SK-N-SH (cell line): ENCODE results near the gene MCC. TPM values are rescaled to one million over a fixed set of nuclear protein-coding genes. Genes with fewer than 3 reads are reported as not detected.
A peak's percentile ranks its signal among the peaks of the same experiment; 100 is the strongest.

Experiments used
- CTCF ChIA-PET: fragments of 300-600, 350-600 bp; formaldehyde crosslinking; extraction: SDS; loops from one replicate; lab custom pipeline; 2021; lab: Yijun Ruan, JAX
- POLR2A ChIA-PET: fragments of 350-600 bp; sonication (Branson Sonifier 250); formaldehyde crosslinking; extraction: SDS; loops from one replicate; lab custom pipeline; 2020; ENCODE audit warnings: antibody characterized with exemption, inconsistent platforms; lab: Yijun Ruan, JAX
- DNase-seq: peaks from one replicate; pipeline ENCODE4 v3.0.0; 2012
- H2AFZ ChIP-seq: fragments of 200-600 bp; sonication (generic); 2 replicates; pipeline ENCODE4 v1.8.1; 2016; ENCODE audit warnings: antibody characterized with exemption, mild to moderate bottlenecking, low read depth
- H3F3A ChIP-seq: fragments of 200-600 bp; sonication (generic); replicated peaks from 2 replicates; pipeline ENCODE3; 2016; ENCODE audit warnings: antibody characterized with exemption, mild to moderate bottlenecking; ENCODE audit not compliant: insufficient read depth
- H3K27ac ChIP-seq, 2 experiments: fragments of 200-500 bp in 1 of 2; fragments of 200-600 bp in 1 of 2; sonication (Bioruptor generic) in 1 of 2; sonication (generic), shearing (Covaris generic) in 1 of 2; 2 replicates each; pipeline versions ENCODE4 v1.5.1 to v1.6.1; 2014 to 2016; ENCODE audit warnings: low read depth in 2 of 2, inconsistent platforms in 1 of 2, low read length in 1 of 2, mild to moderate bottlenecking in 1 of 2, mixed read lengths in 1 of 2
- H3K27me3 ChIP-seq: fragments of 200-600 bp; sonication (generic), shearing (Covaris generic); 2 replicates; pipeline ENCODE4 v1.6.1; 2016; ENCODE audit warnings: mixed run types; ENCODE audit not compliant: insufficient read depth
- H3K36me3 ChIP-seq, 2 experiments: fragments of 200-500 bp in 1 of 2; fragments of 200-600 bp in 1 of 2; sonication (Bioruptor generic) in 1 of 2; sonication (generic) in 1 of 2; replicated peaks in 1 of 2; 2 replicates each; pipeline versions ENCODE3 to v1.5.1; 2014 to 2016; ENCODE audit warnings: low read length in 1 of 2, mild to moderate bottlenecking in 1 of 2; ENCODE audit not compliant: insufficient read depth in 2 of 2, control insufficient read depth in 1 of 2
- H3K4me1 ChIP-seq, 2 experiments: fragments of 200-500 bp in 1 of 2; fragments of 200-600 bp in 1 of 2; sonication (Bioruptor generic) in 1 of 2; sonication (generic), shearing (Covaris generic) in 1 of 2; 2 replicates each; pipeline versions ENCODE4 v1.5.1 to v1.6.1; 2014 to 2016; ENCODE audit warnings: low read depth in 1 of 2, low read length in 1 of 2, mixed run types in 1 of 2; ENCODE audit not compliant: insufficient read depth in 2 of 2, control insufficient read depth in 1 of 2
- H3K4me2 ChIP-seq: fragments of 200-600 bp; sonication (generic), shearing (Covaris generic); 2 replicates; pipeline ENCODE4 v1.6.1; 2017; ENCODE audit warnings: mixed run types
- H3K4me3 ChIP-seq, 2 experiments: fragments of 200-500 bp in 1 of 2; fragments of 200-600 bp in 1 of 2; sonication (Bioruptor generic) in 1 of 2; sonication (generic), shearing (Covaris generic) in 1 of 2; 2 replicates each; pipeline versions ENCODE4 v1.5.1 to v1.8.1; 2014 to 2016; ENCODE audit warnings: low read depth in 2 of 2, inconsistent platforms in 1 of 2, low read length in 1 of 2, mild to moderate bottlenecking in 1 of 2, mixed read lengths in 1 of 2, moderate library complexity in 1 of 2
- H3K79me2 ChIP-seq: fragments of 200-600 bp; sonication (generic); 2 replicates; pipeline ENCODE4 v1.8.1; 2017; ENCODE audit warnings: mild to moderate bottlenecking; ENCODE audit not compliant: insufficient read depth
- H3K9ac ChIP-seq: fragments of 200-600 bp; sonication (generic); 2 replicates; pipeline ENCODE4 v1.6.1; 2017; ENCODE audit warnings: mixed run types
- H3K9me2 ChIP-seq: fragments of 200-600 bp; sonication (generic); 2 replicates; pipeline ENCODE4 v1.6.1; 2017; ENCODE audit warnings: mixed run types
- H3K9me3 ChIP-seq: fragments of 200-600 bp; sonication (generic); 2 replicates; pipeline ENCODE4 v1.6.1; 2017; ENCODE audit warnings: mixed run types, mild to moderate bottlenecking, moderate library complexity
- H4K20me1 ChIP-seq: fragments of 200-600 bp; sonication (generic); 2 replicates; pipeline ENCODE4 v1.6.1; 2017; ENCODE audit warnings: mild to moderate bottlenecking, mixed run types; ENCODE audit not compliant: insufficient read depth
- EZH2phosphoT487 ChIP-seq: fragments of 200-600 bp; sonication (generic); IDR thresholded peaks from 2 replicates; pipeline ENCODE4 v1.6.1; 2017; ENCODE audit warnings: low read depth, mixed run types, mild to moderate bottlenecking, antibody characterized with exemption, moderate library complexity, borderline replicate concordance
- FOSL2 ChIP-seq: IDR thresholded peaks from 2 replicates; pipeline ENCODE4 v1.4.0; 2012; ENCODE audit warnings: low read depth, mild to moderate bottlenecking, moderate library complexity, borderline replicate concordance
- FOXJ3 ChIP-seq: sonication (generic); formaldehyde crosslinking; IDR thresholded peaks from 2 replicates; pipeline ENCODE4 v1.5.1; 2020; ENCODE audit warnings: mild to moderate bottlenecking, missing genetic modification reagents
- FOXM1 ChIP-seq: IDR thresholded peaks from 2 replicates; pipeline ENCODE4 v1.4.0; 2012; ENCODE audit warnings: low read depth, mild to moderate bottlenecking
- GABPA ChIP-seq: IDR thresholded peaks from 2 replicates; pipeline ENCODE4 v1.4.0; 2012; ENCODE audit warnings: low read depth, mild to moderate bottlenecking
- NRF1 ChIP-seq: IDR thresholded peaks from 2 replicates; pipeline ENCODE4 v1.6.1; 2012; ENCODE audit warnings: low read depth, mild to moderate bottlenecking, low read length
- RAD21 ChIP-seq: IDR thresholded peaks from 2 replicates; pipeline ENCODE4 v1.6.1; 2012; ENCODE audit warnings: mild to moderate bottlenecking, low read length
- TAF1 ChIP-seq: IDR thresholded peaks from 2 replicates; pipeline ENCODE4 v1.6.1; 2012; ENCODE audit warnings: low read depth, mild to moderate bottlenecking, low read length, moderate library complexity, borderline replicate concordance
- TEAD4 ChIP-seq: IDR thresholded peaks from 2 replicates; pipeline ENCODE4 v1.4.0; 2012; ENCODE audit warnings: mild to moderate bottlenecking, borderline replicate concordance; ENCODE audit not compliant: insufficient read depth
- USF1 ChIP-seq: IDR thresholded peaks from 2 replicates; pipeline ENCODE4 v1.4.0; 2012; ENCODE audit warnings: low read depth, borderline replicate concordance
- YY1 ChIP-seq: IDR thresholded peaks from 2 replicates; pipeline ENCODE4 v1.4.0; 2012; ENCODE audit warnings: low read depth, mild to moderate bottlenecking
- ZBTB33 ChIP-seq: IDR thresholded peaks from 2 replicates; pipeline ENCODE4 v1.4.0; 2012; ENCODE audit warnings: low read depth, borderline replicate concordance
- WGBS: methylation state at CpG from one replicate; pipeline ENCODE4 v1.1.6; 2017; ENCODE audit warnings: low lambda C conversion rate; 5-methylcytosine and 5-hydroxymethylcytosine counted together
- polyA plus RNA-seq, 3 experiments: library from polyadenylated mRNA; depleted of rRNA; stranded (reverse); fragments of >200 nt; gene quantifications; 2 replicates each; pipeline ENCODE4 v1.2.3, GENCODE V29; 2012

Gene MCC
- polyA plus RNA-seq, 1 of the 3 experiments (the other 2 are of a cell fraction): 3.6 TPM

GRCh38 chr5:113070901-113071300 is 417.4 kb downstream of the MCC start:
- no peaks in the 10 kb centered on the region for H3K36me3 ChIP-seq
- no peak overlapping the region for H3K9ac ChIP-seq
- H3K9me2 ChIP-seq: no peaks in the 10 kb centered on the region
- H3K27me3 ChIP-seq: no peaks in the 10 kb centered on the region
- H3F3A ChIP-seq: no peaks in the 10 kb centered on the region
- no peaks in the 10 kb centered on the region for H4K20me1 ChIP-seq
- no peak overlapping the region for H2AFZ ChIP-seq
- no peak for DNase-seq
- ChIA-PET POLR2A (interaction anchor here (1.4 kb wide), 1 partner anchor 14 kb away, joined by 3 read pairs; no protein-coding TSS in a partner anchor), CTCF (no interaction called here)
- H3K27ac ChIP-seq: no peak overlapping the region
- H3K9me3 ChIP-seq: no peaks in the 10 kb centered on the region
- H3K4me2 ChIP-seq: no peak overlapping the region
- H3K4me1 ChIP-seq: no peaks in the 10 kb centered on the region; a peak in 1 of 4 replicates
- no peak overlapping the region for H3K4me3 ChIP-seq
- 67% methylated on average over 5 of the region's 5 CpGs for WGBS
- TF ChIP-seq TEAD4 (no peak), GABPA (no peak), EZH2phosphoT487 (no peak), FOXM1 (no peak), RAD21 (no peak), ZBTB33 (no peak), USF1 (no peak), YY1 (no peak), FOXJ3 (CRISPR knock-in tag) (no peak), TAF1 (no peak), NRF1 (no peak)
- H3K79me2 ChIP-seq: no peaks in the 10 kb centered on the region

GRCh38 chr5:113068559-113068958 is 419.7 kb downstream of the MCC start:
- POLR2A ChIA-PET: no interaction called here
- Histone ChIP-seq H3F3A (no peaks in the 10 kb centered on the region), H2AFZ (no peak overlapping the region), H3K36me3 (no peaks in the 10 kb centered on the region), H3K9me3 (no peaks in the 10 kb centered on the region), H4K20me1 (no peaks in the 10 kb centered on the region), H3K9me2 (no peaks in the 10 kb centered on the region)
- CTCF ChIA-PET: interaction anchor here (1.9 to 2.2 kb wide), 2 partner anchors 9 to 72 kb away, joined by 7 to 9 read pairs; no protein-coding TSS in a partner anchor
- TF ChIP-seq TAF1 (no peak), FOSL2 (0 out of 2 replicates have a peak, but pooled peaks have one; percentile 10)
- TF ChIP-seq, all 33 proteins: peak for 1
- DNase-seq: no peak
- H3K4me3 ChIP-seq: no peak overlapping the region
- no peak overlapping the region for H3K9ac ChIP-seq
- no peaks in the 10 kb centered on the region for H3K27me3 ChIP-seq
- no peak overlapping the region for H3K27ac ChIP-seq
- peaks cover 0 to 8% of the 10 kb centered on the region in 2 experiments; a peak in 1 of 4 replicates for H3K4me1 ChIP-seq
- WGBS: no CpG with 5 or more reads among the region's 2 CpGs
- no peaks in the 10 kb centered on the region for H3K79me2 ChIP-seq
- no peak overlapping the region for H3K4me2 ChIP-seq
